Fibroblast of skin of left quadriceps (primary cell): ENCODE results near the gene TUBG2.
A peak's percentile ranks its signal among the peaks of the same experiment; 100 is the strongest.

Experiments used
- DNase-seq, 2 experiments: peaks; one replicate each; pipeline ENCODE4 v3.0.0-alpha.2; 2013; ENCODE audit warnings: low read depth in 2 of 2

TUBG2 gene

GRCh38 chr17:42677012-42677857 lies 18.2 kb downstream of the TUBG2 start:
- peak; percentile 99 to 100 for DNase-seq

- DNase-seq = peak; percentile 63 to 72
Observed at GRCh38 chr17:42677921-42678781, 19.1 kb downstream of the TUBG2 start.

GRCh38 chr17:42678951-42679491 lies 19.9 kb downstream of the TUBG2 start:
- peak in 1 of 2 experiments; percentile 18 for DNase-seq

- peak; percentile 40 to 50 for DNase-seq
Observed at GRCh38 chr17:42679492-42680330, 20.6 kb downstream of the TUBG2 start.

GRCh38 chr17:42680331-42680808 lies 21.3 kb downstream of the TUBG2 start:
- no peak for DNase-seq

- DNase-seq = peak; percentile 51 to 56
Observed at GRCh38 chr17:42681976-42682721, 23.1 kb downstream of the TUBG2 start, which contains the start of gene CNTNAP1. TSS of gene CNTNAP1 (plus strand) at chr17:42682531. CDS start at chr17:42682830, 299 bp downstream.

- DNase-seq = no peak
Observed at GRCh38 chr17:42682722-42683403, 23.8 kb downstream of the TUBG2 start.

GRCh38 chr17:42683407-42684034 lies 24.4 kb downstream of the TUBG2 start:
- DNase-seq = no peak

- DNase-seq = no peak
Observed at GRCh38 chr17:42684929-42685556, 26.0 kb downstream of the TUBG2 start.

- DNase-seq = no peak
Observed at GRCh38 chr17:42685831-42686230, 26.7 kb downstream of the TUBG2 start.

- no peak for DNase-seq
Observed at GRCh38 chr17:42686520-42687128, 27.5 kb downstream of the TUBG2 start.

- no peak for DNase-seq
Observed at GRCh38 chr17:42687707-42688320, 28.7 kb downstream of the TUBG2 start.

- no peak for DNase-seq
Observed at GRCh38 chr17:42690596-42690995, 31.5 kb downstream of the TUBG2 start.

- no peak for DNase-seq
Observed at GRCh38 chr17:42691021-42691545, 32.0 kb downstream of the TUBG2 start.

GRCh38 chr17:42692489-42692888 lies 33.4 kb downstream of the TUBG2 start:
- DNase-seq = no peak

- no peak for DNase-seq
Observed at GRCh38 chr17:42694524-42694923, 35.4 kb downstream of the TUBG2 start.

GRCh38 chr17:42695500-42695899 lies 36.4 kb downstream of the TUBG2 start:
- DNase-seq = no peak
